Type B pancreatic cell (in vitro differentiated cells): ENCODE measurements around the gene GNA14. TPM values are rescaled to one million over a fixed set of nuclear protein-coding genes. Genes with fewer than 3 reads are reported as not detected.
"Not testable (repeated sequence)": the region's sequence is repeated elsewhere in the genome, so short reads cannot be mapped to it uniquely, and the experiment has no call there.

ENCODE experiments used
- DNase-seq: peaks from one replicate; pipeline ENCODE4 v3.0.0; 2021; ENCODE audit warnings: mixed read lengths; ENCODE audit not compliant: unreplicated experiment; ENCODE audit errors: extremely low spot score
- H3K27ac Mint-ChIP-seq: 2 replicates; pipeline ENCODE4 v1.8.0; 2021; ENCODE audit warnings: mild to moderate bottlenecking, mixed read lengths
- H3K27me3 Mint-ChIP-seq: 2 replicates; pipeline ENCODE4 v1.8.0; 2021; ENCODE audit warnings: mixed read lengths
- H3K36me3 Mint-ChIP-seq: 2 replicates; pipeline ENCODE4 v1.8.0; 2021; ENCODE audit warnings: mixed read lengths
- H3K4me1 Mint-ChIP-seq: one replicate; pipeline ENCODE4 v1.8.0; 2021; ENCODE audit warnings: mixed read lengths; ENCODE audit not compliant: unreplicated experiment
- H3K4me3 Mint-ChIP-seq: 2 replicates; pipeline ENCODE4 v1.8.0; 2021; ENCODE audit warnings: mild to moderate bottlenecking, mixed read lengths
- H3K9me3 Mint-ChIP-seq: 2 replicates; pipeline ENCODE4 v1.8.0; 2021; ENCODE audit warnings: mixed read lengths
- total RNA-seq: library from RNA; stranded (reverse); gene quantifications from 2 replicates; pipeline ENCODE4 v1.2.1, GENCODE V29; 2021; ENCODE audit warnings: low replicate concordance
- TF ChIP-seq, protein P1 (sequence below): fragments of 200-600 bp; sonication (generic); conservative IDR thresholded peaks from 2 replicates; pipeline ENCODE4 v1.5.0; 2021; ENCODE audit warnings: antibody characterized with exemption, mild to moderate bottlenecking

GNA14 gene
- total RNA-seq, 1 donor from 2014 or later: not detected

GRCh38 chr9:77585335-77585786 is 62.8 kb downstream of the GNA14 start:
- DNase-seq: no peak
- H3K27me3 Mint-ChIP-seq: peaks cover 10% of the 10 kb centered on the region
- peaks cover 12% of the 10 kb centered on the region for H3K4me1 Mint-ChIP-seq
- TF ChIP-seq, protein P1, sequence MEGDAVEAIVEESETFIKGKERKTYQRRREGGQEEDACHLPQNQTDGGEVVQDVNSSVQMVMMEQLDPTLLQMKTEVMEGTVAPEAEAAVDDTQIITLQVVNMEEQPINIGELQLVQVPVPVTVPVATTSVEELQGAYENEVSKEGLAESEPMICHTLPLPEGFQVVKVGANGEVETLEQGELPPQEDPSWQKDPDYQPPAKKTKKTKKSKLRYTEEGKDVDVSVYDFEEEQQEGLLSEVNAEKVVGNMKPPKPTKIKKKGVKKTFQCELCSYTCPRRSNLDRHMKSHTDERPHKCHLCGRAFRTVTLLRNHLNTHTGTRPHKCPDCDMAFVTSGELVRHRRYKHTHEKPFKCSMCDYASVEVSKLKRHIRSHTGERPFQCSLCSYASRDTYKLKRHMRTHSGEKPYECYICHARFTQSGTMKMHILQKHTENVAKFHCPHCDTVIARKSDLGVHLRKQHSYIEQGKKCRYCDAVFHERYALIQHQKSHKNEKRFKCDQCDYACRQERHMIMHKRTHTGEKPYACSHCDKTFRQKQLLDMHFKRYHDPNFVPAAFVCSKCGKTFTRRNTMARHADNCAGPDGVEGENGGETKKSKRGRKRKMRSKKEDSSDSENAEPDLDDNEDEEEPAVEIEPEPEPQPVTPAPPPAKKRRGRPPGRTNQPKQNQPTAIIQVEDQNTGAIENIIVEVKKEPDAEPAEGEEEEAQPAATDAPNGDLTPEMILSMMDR: no peak
- H3K27ac Mint-ChIP-seq: no peak overlapping the region
- no peaks in the 10 kb centered on the region for H3K36me3 Mint-ChIP-seq
- H3K4me3 Mint-ChIP-seq: no peak overlapping the region
- no peaks in the 10 kb centered on the region for H3K9me3 Mint-ChIP-seq

DNA sequence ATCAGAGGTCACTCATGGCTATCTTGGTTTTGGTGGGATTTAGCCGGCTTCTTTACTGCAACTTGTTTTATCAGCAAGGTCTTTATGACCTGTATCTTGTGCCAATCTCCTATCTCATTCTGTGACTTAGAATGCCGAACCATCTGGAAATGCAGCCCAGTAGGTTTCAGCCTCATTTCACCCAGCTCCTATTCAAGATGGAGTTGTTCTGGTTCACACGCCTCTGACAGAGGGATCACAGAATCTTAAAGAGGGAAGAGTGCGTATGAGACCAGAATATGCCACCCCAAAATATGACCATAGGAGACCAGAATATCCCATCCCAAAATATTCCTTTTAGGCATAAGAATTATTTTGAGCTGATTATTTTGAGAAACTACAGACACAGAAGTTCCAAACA is 63.2 kb downstream of the GNA14 start:
- Mint-ChIP-seq H3K4me1 (peaks cover 12% of the 10 kb centered on the region), H3K27me3 (peaks cover 10% of the 10 kb centered on the region)
- H3K9me3 Mint-ChIP-seq, H3K27ac Mint-ChIP-seq, DNase-seq, H3K4me3 Mint-ChIP-seq, H3K36me3 Mint-ChIP-seq: not testable (repeated sequence)

DNA sequence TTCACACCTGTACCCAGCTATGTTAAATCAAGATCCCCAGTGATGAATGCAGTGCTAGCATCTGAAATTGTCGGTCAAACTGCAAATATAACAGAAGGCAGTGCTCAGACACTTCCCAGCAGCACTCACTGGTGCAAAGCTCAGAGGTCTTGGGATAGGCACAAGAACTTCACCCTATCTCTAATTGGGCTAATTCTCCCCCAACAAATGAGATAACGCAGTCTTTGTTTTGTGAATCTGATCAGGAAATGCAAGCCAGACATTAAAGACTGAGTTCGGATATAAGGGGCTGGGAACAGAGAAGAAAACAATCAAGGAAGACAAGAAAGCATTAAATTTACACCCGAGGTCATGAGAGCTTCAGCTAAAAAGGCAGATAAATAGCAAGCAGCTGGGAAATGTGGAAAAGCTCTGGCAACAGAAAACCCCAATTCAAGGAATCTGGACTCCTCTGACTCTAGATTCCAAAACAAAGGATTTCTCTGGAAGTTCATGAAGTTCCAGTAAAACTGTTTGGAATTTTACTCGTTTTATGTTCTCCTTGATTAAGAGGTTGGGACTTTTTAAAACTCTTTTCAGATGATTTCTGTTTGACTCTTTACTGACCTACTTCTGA is 65.1 kb downstream of the GNA14 start:
- Mint-ChIP-seq H3K36me3 (no peaks in the 10 kb centered on the region), H3K4me3 (no peak overlapping the region), H3K4me1 (peaks cover 1% of the 10 kb centered on the region), H3K27me3 (peaks cover 10% of the 10 kb centered on the region), H3K27ac (no peak overlapping the region), H3K9me3 (no peaks in the 10 kb centered on the region)
- no peak for DNase-seq
- TF ChIP-seq, protein P1: no peak

GRCh38 chr9:77582525-77582924 is 65.6 kb downstream of the GNA14 start:
- Mint-ChIP-seq H3K27ac (no peak overlapping the region), H3K4me1 (no peaks in the 10 kb centered on the region), H3K4me3 (no peak overlapping the region), H3K27me3 (peaks cover 10% of the 10 kb centered on the region), H3K36me3 (no peaks in the 10 kb centered on the region), H3K9me3 (no peaks in the 10 kb centered on the region)
- no peak for DNase-seq
- TF ChIP-seq, protein P1: no peak

GRCh38 chr9:77575785-77576184 is 72.3 kb downstream of the GNA14 start:
- TF ChIP-seq, protein P1: no peak
- H3K4me1 Mint-ChIP-seq: no peaks in the 10 kb centered on the region
- no peaks in the 10 kb centered on the region for H3K36me3 Mint-ChIP-seq
- H3K4me3 Mint-ChIP-seq: no peak overlapping the region
- H3K27ac Mint-ChIP-seq: no peak overlapping the region
- no peaks in the 10 kb centered on the region for H3K9me3 Mint-ChIP-seq
- DNase-seq: no peak
- peaks cover 5% of the 10 kb centered on the region for H3K27me3 Mint-ChIP-seq

DNA sequence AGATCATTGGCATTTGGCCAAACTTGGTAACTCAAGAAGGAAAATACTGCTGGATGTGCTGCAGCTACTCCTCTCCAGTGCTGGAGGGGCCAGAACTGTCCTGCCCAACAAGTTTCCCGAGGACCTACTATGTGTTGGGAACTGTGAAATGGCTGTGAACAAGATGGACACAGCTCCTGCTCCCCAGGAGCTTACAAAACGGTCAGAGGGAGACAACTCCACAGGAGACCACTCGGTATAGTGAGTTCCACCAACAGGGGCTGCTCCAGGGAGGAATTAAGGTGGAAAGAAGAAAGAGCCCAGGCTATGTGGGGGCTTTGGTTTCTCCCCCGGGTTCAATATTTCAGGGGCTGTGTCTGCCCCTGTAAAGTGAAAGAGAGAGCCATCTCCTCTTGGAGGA is 78.8 kb downstream of the GNA14 start:
- H3K36me3 Mint-ChIP-seq: no peaks in the 10 kb centered on the region
- no peak overlapping the region for H3K4me3 Mint-ChIP-seq
- H3K4me1 Mint-ChIP-seq: peaks cover 9% of the 10 kb centered on the region
- H3K9me3 Mint-ChIP-seq: no peaks in the 10 kb centered on the region
- TF ChIP-seq, protein P1: no peak
- DNase-seq: no peak
- peaks cover 5% of the 10 kb centered on the region for H3K27me3 Mint-ChIP-seq
- no peak overlapping the region for H3K27ac Mint-ChIP-seq
